ENCODE measurements around the gene NSUN2.

- TF ChIP-seq CTCF (IDR thresholded peaks at IDR 0.05; ENCODE audit: low read depth, low read length, poor library complexity, severe bottlenecking) (no peak), EZH2phosphoT487 (IDR thresholded peaks at IDR 0.05; ENCODE audit: borderline replicate concordance, low read length) (no peak)
Measured at GRCh38 chr5:6579535-6579934, 53.3 kb downstream of the NSUN2 start.

All from DOHH2 (cell line).